SK-N-SH treated with all-trans-retinoic acid at 6 μM for 48 hours (cell line): ENCODE measurements around the gene PBX3.

Source experiments
- ATAC-seq: fragments of 200-7000 bp; cut with Tn5 transposase; 3 replicates; pipeline ENCODE4 v1.9.1; 2020; ENCODE audit warnings: mild to moderate bottlenecking, moderate library complexity
- ARNTL ChIP-seq: fragments of 450-650 bp; formaldehyde crosslinking; IDR thresholded peaks from 2 replicates; pipeline ENCODE4 v1.5.0; 2020; ENCODE audit warnings: low read depth, mild to moderate bottlenecking, moderate library complexity, borderline replicate concordance
- BACH2 ChIP-seq: fragments of 250-450 bp; sonication (Bioruptor Pico); IDR thresholded peaks from 2 replicates; pipeline ENCODE4 v1.9.0; 2021; ENCODE audit warnings: mild to moderate bottlenecking, borderline replicate concordance
- CREB5 ChIP-seq: fragments of 250-450 bp; sonication (Bioruptor Pico); IDR thresholded peaks from 2 replicates; pipeline ENCODE4 v1.5.1; 2020; ENCODE audit warnings: low read depth, mild to moderate bottlenecking, moderate library complexity
- CSDC2 ChIP-seq: fragments of 250-450 bp; sonication (Bioruptor Pico); IDR thresholded peaks from 2 replicates; pipeline ENCODE4 v1.5.0; 2020; ENCODE audit warnings: mild to moderate bottlenecking, moderate library complexity
- CSRNP3 ChIP-seq: fragments of 250-450 bp; sonication (Bioruptor Pico); IDR thresholded peaks from 2 replicates; pipeline ENCODE4 v1.5.1; 2021; ENCODE audit warnings: mild to moderate bottlenecking, moderate library complexity
- ESRRG ChIP-seq: fragments of 250-450 bp; sonication (Bioruptor Pico); IDR thresholded peaks from 2 replicates; pipeline ENCODE4 v1.6.1; 2021; ENCODE audit warnings: mild to moderate bottlenecking
- OSR1 ChIP-seq: fragments of 250-450 bp; sonication (Bioruptor Pico); IDR thresholded peaks from 2 replicates; pipeline ENCODE4 v1.8.0; 2022; ENCODE audit warnings: moderate library complexity, mild to moderate bottlenecking, inconsistent platforms
- PATZ1 ChIP-seq: fragments of 250-450 bp; sonication (Bioruptor Pico); IDR thresholded peaks from 2 replicates; pipeline ENCODE4 v1.8.0; 2020; ENCODE audit warnings: mild to moderate bottlenecking, moderate library complexity, borderline replicate concordance
- POU6F1 ChIP-seq: fragments of 250-450 bp; sonication (Bioruptor Pico); IDR thresholded peaks from 2 replicates; pipeline ENCODE4 v1.8.0; 2021; ENCODE audit warnings: low read depth, mild to moderate bottlenecking, moderate library complexity, borderline replicate concordance
- PPARA ChIP-seq: fragments of 250-450 bp; sonication (Bioruptor Pico); IDR thresholded peaks from 2 replicates; pipeline ENCODE4 v1.5.0; 2020; ENCODE audit warnings: mild to moderate bottlenecking, borderline replicate concordance
- RARB ChIP-seq: fragments of 250-450 bp; sonication (Bioruptor Pico); IDR thresholded peaks from 2 replicates; pipeline ENCODE4 v1.8.0; 2021; ENCODE audit warnings: mild to moderate bottlenecking, moderate library complexity
- SNAI2 ChIP-seq: fragments of 250-450 bp; sonication (Bioruptor Pico); IDR thresholded peaks from 2 replicates; pipeline ENCODE4 v1.5.0; 2020; ENCODE audit warnings: mild to moderate bottlenecking, moderate library complexity
- TCF4 ChIP-seq: fragments of 250-450 bp; sonication (Bioruptor Pico); IDR thresholded peaks from 2 replicates; pipeline ENCODE4 v1.8.0; 2021; ENCODE audit warnings: mild to moderate bottlenecking, moderate library complexity, borderline replicate concordance
- TOX ChIP-seq: fragments of 250-450 bp; sonication (Bioruptor Pico); IDR thresholded peaks from 2 replicates; pipeline ENCODE4 v1.8.0; 2021; ENCODE audit warnings: mild to moderate bottlenecking, moderate library complexity, borderline replicate concordance
- TSHZ2 ChIP-seq: fragments of 250-450 bp; sonication (Bioruptor Pico); IDR thresholded peaks from 2 replicates; pipeline ENCODE4 v1.5.0; 2020; ENCODE audit warnings: mild to moderate bottlenecking, moderate library complexity
- ZC3H10 ChIP-seq: fragments of 250-450 bp; sonication (Bioruptor Pico); IDR thresholded peaks from 2 replicates; pipeline ENCODE4 v1.5.1; 2021; ENCODE audit warnings: mild to moderate bottlenecking, moderate library complexity
- ZFP3 ChIP-seq: fragments of 250-450 bp; sonication (Bioruptor Pico); IDR thresholded peaks from 2 replicates; pipeline ENCODE4 v1.5.0; 2020; ENCODE audit warnings: mild to moderate bottlenecking, moderate library complexity
- ZFP30 ChIP-seq: fragments of 450-650 bp; formaldehyde crosslinking; IDR thresholded peaks from 2 replicates; pipeline ENCODE4 v1.5.0; 2022; ENCODE audit warnings: mild to moderate bottlenecking, moderate library complexity
- ZNF565 ChIP-seq: fragments of 450-650 bp; formaldehyde crosslinking; conservative IDR thresholded peaks from 2 replicates; pipeline ENCODE4 v1.5.0; 2020; ENCODE audit warnings: low read depth, mild to moderate bottlenecking, moderate library complexity
- ZNF70 ChIP-seq: fragments of 450-650 bp; formaldehyde crosslinking; IDR thresholded peaks from 2 replicates; pipeline ENCODE4 v1.5.0; 2020; ENCODE audit warnings: mild to moderate bottlenecking, moderate library complexity
- ZNF8 ChIP-seq: fragments of 450-650 bp; formaldehyde crosslinking; IDR thresholded peaks from 2 replicates; pipeline ENCODE4 v1.5.0; 2020; ENCODE audit warnings: mild to moderate bottlenecking, moderate library complexity

The PBX3 gene

GRCh38 chr9:125977223-125977622, 230.1 kb downstream of the PBX3 start (continued):
- TF ChIP-seq CREB5 (CRISPR knock-in tag) (no peak), ZC3H10 (CRISPR knock-in tag) (no peak), CSRNP3 (CRISPR knock-in tag) (no peak)

- no peak for ATAC-seq
- TF ChIP-seq TSHZ2 (CRISPR knock-in tag) (no peak), TCF4 (CRISPR knock-in tag) (no peak), BACH2 (CRISPR knock-in tag) (no peak), ZFP3 (CRISPR knock-in tag) (no peak), CSDC2 (CRISPR knock-in tag) (no peak), OSR1 (CRISPR knock-in tag) (no peak), ZNF565 (CRISPR knock-in tag) (no peak), CSRNP3 (CRISPR knock-in tag) (no peak), SNAI2 (no peak), ARNTL (CRISPR knock-in tag) (no peak), RARB (no peak), PPARA (CRISPR knock-in tag) (no peak), ZC3H10 (CRISPR knock-in tag) (no peak), ZNF70 (no peak), CREB5 (CRISPR knock-in tag) (no peak), ZFP30 (CRISPR knock-in tag) (no peak)
Observed at GRCh38 chr9:125979383-125979782, 232.2 kb downstream of the PBX3 start.

GRCh38 chr9:125982798-125983406, 235.7 kb downstream of the PBX3 start:
- TF ChIP-seq ESRRG (no peak), ZNF8 (CRISPR knock-in tag) (no peak), PPARA (CRISPR knock-in tag) (no peak), ZC3H10 (CRISPR knock-in tag) (no peak), CSDC2 (CRISPR knock-in tag) (no peak), POU6F1 (no peak), TOX (CRISPR knock-in tag) (no peak), TCF4 (CRISPR knock-in tag) (no peak), PATZ1 (CRISPR knock-in tag) (no peak), BACH2 (CRISPR knock-in tag) (no peak), OSR1 (CRISPR knock-in tag) (no peak)

More at GRCh38 chr9:125982798-125983406, 235.7 kb downstream of the PBX3 start:
- ATAC-seq, result no peak
